ENCODE results near the gene PDAP1.

The PDAP1 gene

GRCh38 chr7:99403764-99404163 lies 4.6 kb downstream of the PDAP1 start:
- ChIA-PET POLR2A (interaction anchor here (1.4 kb wide), 1 partner anchor 11 kb away, joined by 5 read pairs; no protein-coding TSS in a partner anchor), CTCF (interaction anchor here (1.3 kb wide), 1 partner anchor 10 kb away, joined by 4 read pairs; no protein-coding TSS in a partner anchor)
- no peak overlapping the region for H3K4me3 ChIP-seq (ENCODE audit: low read depth, low read length)
- DNase-seq (ENCODE audit: low read depth, low spot score) = no peak
- TF ChIP-seq CTCF (IDR thresholded peaks at IDR 0.05; ENCODE audit: insufficient read depth, low read length, missing control alignments) = no peak

GRCh38 chr7:99402854-99403253 lies 5.5 kb downstream of the PDAP1 start:
- H3K4me3 ChIP-seq (ENCODE audit: low read depth, low read length) = no peak overlapping the region
- TF ChIP-seq CTCF (IDR thresholded peaks at IDR 0.05; ENCODE audit: insufficient read depth, low read length, missing control alignments) = no peak
- ChIA-PET CTCF (no interaction called here), POLR2A (no interaction called here)
- no peak for DNase-seq (ENCODE audit: low read depth, low spot score)

GRCh38 chr7:99399597-99399996 lies 8.8 kb downstream of the PDAP1 start:
- no peak for DNase-seq (ENCODE audit: low read depth, low spot score)
- no peak overlapping the region for H3K4me3 ChIP-seq (ENCODE audit: low read depth, low read length)
- POLR2A ChIA-PET = interaction anchor here (0.5 to 3.4 kb wide), 2 partner anchors 8 to 34 kb away, joined by 3 to 21 read pairs; partner anchors contain the start of genes BUD31 and PDAP1
- TF ChIP-seq CTCF (IDR thresholded peaks at IDR 0.05; ENCODE audit: insufficient read depth, low read length, missing control alignments) = no peak
- CTCF ChIA-PET = interaction anchor here (1.4 kb wide), 1 partner anchor 13 kb away, joined by 3 read pairs; no protein-coding TSS in a partner anchor

- ChIA-PET POLR2A (interaction anchor here (0.5 to 3.4 kb wide), 2 partner anchors 9 to 35 kb away, joined by 3 to 21 read pairs; partner anchors contain the start of genes BUD31 and PDAP1), CTCF (no interaction called here)
- no peak overlapping the region for H3K4me3 ChIP-seq (ENCODE audit: low read depth, low read length)
- DNase-seq (ENCODE audit: low read depth, low spot score) = no peak
- TF ChIP-seq CTCF (IDR thresholded peaks at IDR 0.05; ENCODE audit: insufficient read depth, low read length, missing control alignments) = no peak
These were observed 9.4 kb downstream of the PDAP1 start for GRCh38 chr7:99398891-99399445.

GRCh38 chr7:99397297-99397983 lies 11.0 kb downstream of the PDAP1 start:
- no peak overlapping the region for H3K4me3 ChIP-seq (ENCODE audit: low read depth, low read length)
- POLR2A ChIA-PET = interaction anchor here (3.4 kb wide), 1 partner anchor 11 kb away, joined by 21 read pairs; the partner anchor contains the start of genes BUD31 and PDAP1
- DNase-seq (ENCODE audit: low read depth, low spot score) = no peak
- CTCF ChIA-PET = interaction anchor here (0.5 kb wide), 1 partner anchor 13 kb away, joined by 3 read pairs; no protein-coding TSS in a partner anchor
- no peak for TF ChIP-seq CTCF (IDR thresholded peaks at IDR 0.05; ENCODE audit: insufficient read depth, low read length, missing control alignments)

Measured in AG04449 (cell line).